Measurements from ENCODE around the gene AOPEP. TPM values are rescaled to one million over a fixed set of nuclear protein-coding genes. Genes with fewer than 3 reads are reported as not detected.

The AOPEP gene
- total RNA-seq, 1 experiment from 2014 or later: 15.0 TPM

GRCh38 chr9:94896512-94896911 is 170.0 kb downstream of the AOPEP start:
- no peak overlapping the region for H4K5ac ChIP-seq (ENCODE audit: insufficient read length, low read depth, low read length)
- no peaks in the 10 kb centered on the region for H3K4me1 ChIP-seq (ENCODE audit: insufficient read depth, low read length)
- Mint-ChIP-seq H3K36me3 (ENCODE audit: insufficient read depth in 1 of 3, low read depth in 3 of 3) (peaks cover 0 to 2% (median 1%) of the 10 kb centered on the region in 3 experiments; a peak in 3 of 7 replicates), H3K4me1 (peaks cover 8 to 12% of the 10 kb centered on the region in 2 experiments), H3K4me3 (no peak overlapping the region), H3K9me3 (peaks cover under 1 to 1% of the 10 kb centered on the region in 2 experiments; a peak in 3 of 5 replicates), H3K27me3 (ENCODE audit: low read depth) (no peaks in the 10 kb centered on the region), H3K27ac (no peak overlapping the region)
- H2BK5ac ChIP-seq (ENCODE audit: insufficient read length, low read length): no peak overlapping the region
- H3K27ac ChIP-seq (ENCODE audit: insufficient read length, low read depth, low read length): no peak overlapping the region
- no peaks in the 10 kb centered on the region for H4K20me1 ChIP-seq (ENCODE audit: control insufficient read depth, insufficient read depth, insufficient read length)
- H3K9ac ChIP-seq (ENCODE audit: extremely low read depth, insufficient read length, low read length): no peak overlapping the region
- H3K18ac ChIP-seq (ENCODE audit: insufficient read length, low read depth, low read length): no peak overlapping the region
- no peak overlapping the region for H2AK5ac ChIP-seq (ENCODE audit: insufficient read length, low read length)
- no peaks in the 10 kb centered on the region for H3K79me2 ChIP-seq (ENCODE audit: insufficient read depth, low read length)
- no peak overlapping the region for H2BK20ac ChIP-seq (ENCODE audit: low read depth, low read length, poor library complexity, severe bottlenecking)
- no peaks in the 10 kb centered on the region for H3K79me1 ChIP-seq (ENCODE audit: insufficient read depth, low read depth, low read length, poor library complexity, severe bottlenecking)
- H2BK12ac ChIP-seq (ENCODE audit: insufficient read length, low read depth, low read length): no peak overlapping the region
- no peak overlapping the region for H2BK120ac ChIP-seq (ENCODE audit: low read depth, low read length, poor library complexity, severe bottlenecking)
- H2AFZ ChIP-seq (ENCODE audit: low read length): no peak overlapping the region
- no peak overlapping the region for H3K14ac ChIP-seq (ENCODE audit: insufficient read depth, low read length)
- DNase-seq: no peak
- WGBS (ENCODE audit: extremely low coverage, insufficient read length, low lambda C conversion rate): no CpG with 5 or more reads among the region's 3 CpGs
- H3T11ph ChIP-seq (ENCODE audit: low read length): no peak overlapping the region
- no peak overlapping the region for H4K91ac ChIP-seq (ENCODE audit: insufficient read length, low read depth, low read length)
- H3K4ac ChIP-seq (ENCODE audit: low read depth, low read length): no peak overlapping the region
- H3K4me2 ChIP-seq (ENCODE audit: insufficient read depth, insufficient read length, low read length): no peak overlapping the region
- no peaks in the 10 kb centered on the region for H3K9me3 ChIP-seq (ENCODE audit: control insufficient read depth, low read depth, low read length)
- no peak overlapping the region for H3K23ac ChIP-seq (ENCODE audit: insufficient read length, low read depth, low read length)
- no peak for TF ChIP-seq CTCF (conservative IDR thresholded peaks at IDR 0.05)
- no peaks in the 10 kb centered on the region for H3K27me3 ChIP-seq (ENCODE audit: insufficient read depth, low read length)
- no peaks in the 10 kb centered on the region for H3K23me2 ChIP-seq (ENCODE audit: insufficient read length, low read depth, low read length, poor library complexity, severe bottlenecking)
- no peak overlapping the region for H3K56ac ChIP-seq (ENCODE audit: insufficient read length, low read depth, low read length)
- H2BK15ac ChIP-seq (ENCODE audit: low read depth, low read length): no peak overlapping the region
- no peak overlapping the region for H4K8ac ChIP-seq (replicated peaks; ENCODE audit: insufficient read length, low read depth, low read length)
